Eye (tissue), 1 donor: ENCODE measurements around the gene GRAMD4.

Experiments
- DNase-seq: peaks from one replicate; pipeline ENCODE4 v3.0.0-alpha.2; 2015

Gene GRAMD4

GRCh38 chr22:46695346-46696228, 75.4 kb downstream of the GRAMD4 start:
- DNase-seq = no peak

- no peak for DNase-seq
These were observed 76.0 kb downstream of the GRAMD4 start for GRCh38 chr22:46696229-46696518.

- no peak for DNase-seq
These were observed 76.4 kb downstream of the GRAMD4 start for GRCh38 chr22:46696614-46697013.

GRCh38 chr22:46697811-46698515, 77.8 kb downstream of the GRAMD4 start:
- DNase-seq = no peak

- DNase-seq = no peak
These were observed 78.9 kb downstream of the GRAMD4 start for GRCh38 chr22:46699091-46699490.

GRCh38 chr22:46701262-46701661, 81.1 kb downstream of the GRAMD4 start:
- no peak for DNase-seq

- no peak for DNase-seq
These were observed 83.2 kb downstream of the GRAMD4 start for GRCh38 chr22:46703171-46703995.

GRCh38 chr22:46703996-46704370, 83.8 kb downstream of the GRAMD4 start:
- no peak for DNase-seq

GRCh38 chr22:46706060-46706459, 85.9 kb downstream of the GRAMD4 start:
- DNase-seq = no peak

GRCh38 chr22:46707305-46707704, 87.1 kb downstream of the GRAMD4 start:
- DNase-seq = no peak

GRCh38 chr22:46707827-46708570, 87.8 kb downstream of the GRAMD4 start:
- no peak for DNase-seq

- no peak for DNase-seq
These were observed 88.7 kb downstream of the GRAMD4 start for GRCh38 chr22:46708766-46709330.

GRCh38 chr22:46710806-46711205, 90.6 kb downstream of the GRAMD4 start:
- no peak for DNase-seq

- DNase-seq = no peak
These were observed 92.1 kb downstream of the GRAMD4 start for GRCh38 chr22:46712288-46712687.

GRCh38 chr22:46714550-46714949, 94.4 kb downstream of the GRAMD4 start:
- no peak for DNase-seq

GRCh38 chr22:46719921-46720320, 99.7 kb downstream of the GRAMD4 start:
- no peak for DNase-seq

GRCh38 chr22:46721501-46722085, 101.4 kb downstream of the GRAMD4 start:
- peak; percentile 51 for DNase-seq

GRCh38 chr22:46723882-46724281, 103.7 kb downstream of the GRAMD4 start:
- no peak for DNase-seq

GRCh38 chr22:46725096-46725495, 104.9 kb downstream of the GRAMD4 start:
- DNase-seq = no peak

- DNase-seq = peak; percentile 74
These were observed 106.1 kb downstream of the GRAMD4 start for GRCh38 chr22:46726066-46726985.

GRCh38 chr22:46726986-46727317, 106.8 kb downstream of the GRAMD4 start:
- DNase-seq = no peak
